ENCODE measurements around the gene MAP1LC3C.
"Not testable (repeated sequence)": the region's sequence is repeated elsewhere in the genome, so short reads cannot be mapped to it uniquely, and the experiment has no call there.

The MAP1LC3C gene

GRCh38 chr1:241994171-241994570 is 4.7 kb downstream of the MAP1LC3C start:
- no peak for DNase-seq

- DNase-seq: no peak
Measured at GRCh38 chr1:241992734-241993133, 6.2 kb downstream of the MAP1LC3C start.

GRCh38 chr1:241990040-241990439 is 8.9 kb downstream of the MAP1LC3C start:
- DNase-seq: peak in 32 of 58 donors; percentile 1 to 87 (median 22)

- not testable (repeated sequence) for DNase-seq
Measured at GRCh38 chr1:241988389-241988930, 10.4 kb downstream of the MAP1LC3C start.

- peak in 5 of 58 donors; percentile 0 to 9 (median 2) for DNase-seq
Measured at GRCh38 chr1:241985787-241986186, 13.1 kb downstream of the MAP1LC3C start.

GRCh38 chr1:241979926-241980325 is 19.0 kb downstream of the MAP1LC3C start:
- peak in 2 of 58 donors; percentile 10 to 31 for DNase-seq

GRCh38 chr1:241979071-241979470 is 19.8 kb downstream of the MAP1LC3C start:
- DNase-seq: no peak

GRCh38 chr1:241976229-241976628 is 22.7 kb downstream of the MAP1LC3C start:
- no peak for DNase-seq

GRCh38 chr1:241972703-241973369 is 26.1 kb downstream of the MAP1LC3C start:
- DNase-seq: peak in 12 of 58 donors; percentile 2 to 32 (median 12)

- DNase-seq: no peak
Measured at GRCh38 chr1:241968611-241969010, 30.3 kb downstream of the MAP1LC3C start.

- no peak for DNase-seq
Measured at GRCh38 chr1:241964550-241965282, 34.2 kb downstream of the MAP1LC3C start.

GRCh38 chr1:241963722-241964121 is 35.2 kb downstream of the MAP1LC3C start:
- DNase-seq: no peak

GRCh38 chr1:241962153-241962552 is 36.7 kb downstream of the MAP1LC3C start:
- no peak for DNase-seq

GRCh38 chr1:241957692-241958494 is 41.0 kb downstream of the MAP1LC3C start, which contains the start of gene BECN2:
Gene BECN2 (plus strand): TSS chr1:241957767. CDS start chr1:241957767, 0 bp downstream.
- no peak for DNase-seq

- no peak for DNase-seq
Measured at GRCh38 chr1:241950390-241950789, 48.5 kb downstream of the MAP1LC3C start.

- DNase-seq: no peak
Measured at GRCh38 chr1:241947354-241947753, 51.5 kb downstream of the MAP1LC3C start.
